Caco-2 (cell line): ENCODE data around the gene CRYBB2. TPM values are rescaled to one million over a fixed set of nuclear protein-coding genes. Genes with fewer than 3 reads are reported as not detected.

ENCODE experiments used
- BruUV-seq: library from RNA; stranded (reverse); fragments of 400-500 nt; replicated peaks from 2 replicates; lab custom pipeline; 2021; lab: Mats Ljungman, UMichigan
- CTCF ChIA-PET: fragments of 300-600 bp; sonication (Branson Sonifier 250); formaldehyde crosslinking; loops from one replicate; lab custom pipeline; 2022; ENCODE audit warnings: antibody characterized with exemption; lab: Charles Lee
- POLR2A ChIA-PET: fragments of 300-600 bp; sonication (Branson Sonifier 250); formaldehyde crosslinking; loops from one replicate; lab custom pipeline; 2022; ENCODE audit warnings: antibody characterized with exemption; lab: Charles Lee
- DNase-seq, 2 experiments: peaks; one replicate each; pipeline versions ENCODE4 v3.0.0 to v3.0.0-alpha.2; 2020 to 2022
- H3K27me3 ChIP-seq: replicated peaks from 2 replicates; pipeline ENCODE4 v1.6.0; 2011; ENCODE audit warnings: low read length; ENCODE audit not compliant: control insufficient read depth, insufficient read depth
- H3K36me3 ChIP-seq: 2 replicates; pipeline ENCODE4 v1.5.1; 2011; ENCODE audit warnings: low read length; ENCODE audit not compliant: control insufficient read depth, insufficient read depth
- H3K4me1 ChIP-seq: fragments of 250-450 bp; sonication (Bioruptor Pico); 2 replicates; pipeline ENCODE4 v1.5.1; 2020; ENCODE audit warnings: mild to moderate bottlenecking
- H3K4me3 ChIP-seq: 2 replicates; pipeline ENCODE4 v1.5.1; 2011; ENCODE audit warnings: low read depth, mild to moderate bottlenecking, control low read depth, low read length
- H3K9me3 ChIP-seq: fragments of 250-450 bp; sonication (Bioruptor Pico); 2 replicates; pipeline ENCODE4 v1.5.1; 2020; ENCODE audit warnings: mild to moderate bottlenecking, moderate library complexity
- H3K27ac Mint-ChIP-seq: one replicate; pipeline ENCODE4 v1.8.0; 2022; ENCODE audit warnings: mixed read lengths; ENCODE audit not compliant: unreplicated experiment
- H3K27me3 Mint-ChIP-seq: one replicate; pipeline ENCODE4 v1.8.0; 2022; ENCODE audit warnings: mixed read lengths; ENCODE audit not compliant: insufficient read depth, unreplicated experiment
- H3K36me3 Mint-ChIP-seq: one replicate; pipeline ENCODE4 v1.8.0; 2022; ENCODE audit warnings: mild to moderate bottlenecking, mixed read lengths; ENCODE audit not compliant: insufficient read depth, unreplicated experiment
- H3K4me1 Mint-ChIP-seq: one replicate; pipeline ENCODE4 v1.8.0; 2022; ENCODE audit warnings: low read depth, mixed read lengths; ENCODE audit not compliant: unreplicated experiment
- H3K4me3 Mint-ChIP-seq: one replicate; pipeline ENCODE4 v1.8.0; 2022; ENCODE audit warnings: mild to moderate bottlenecking, moderate library complexity, mixed read lengths; ENCODE audit not compliant: unreplicated experiment
- H3K9me3 Mint-ChIP-seq: one replicate; pipeline ENCODE4 v1.8.0; 2022; ENCODE audit warnings: mixed read lengths; ENCODE audit not compliant: unreplicated experiment
- intact Hi-C: fragments of 100-400 bp; cut with micrococcal nuclease; formaldehyde crosslinking; loops from one replicate; pipeline ENCODE4 v1.10.0; 2022; ENCODE audit not compliant: unreplicated experiment
- total RNA-seq: library from RNA; stranded (reverse); gene quantifications from 2 replicates; pipeline ENCODE4 v1.2.3, GENCODE V29; 2022
- TF ChIP-seq, protein P1 (sequence below), 2 experiments: fragments of 200-600 bp in 1 of 2; IDR thresholded peaks; 1 replicate in 1 of 2; 2 replicates in 1 of 2; pipeline versions ENCODE4 v1.5.1 to v1.8.0; 2011 to 2022; ENCODE audit warnings: antibody characterized with exemption in 1 of 2, control low read depth in 1 of 2, inconsistent platforms in 1 of 2, low read depth in 1 of 2, low read length in 1 of 2, mild to moderate bottlenecking in 1 of 2, moderate library complexity in 1 of 2; ENCODE audit not compliant: insufficient read depth in 1 of 2, severe bottlenecking in 1 of 2, unreplicated experiment in 1 of 2

Gene CRYBB2
- total RNA-seq, 1 experiment from 2014 or later = not detected

DNA sequence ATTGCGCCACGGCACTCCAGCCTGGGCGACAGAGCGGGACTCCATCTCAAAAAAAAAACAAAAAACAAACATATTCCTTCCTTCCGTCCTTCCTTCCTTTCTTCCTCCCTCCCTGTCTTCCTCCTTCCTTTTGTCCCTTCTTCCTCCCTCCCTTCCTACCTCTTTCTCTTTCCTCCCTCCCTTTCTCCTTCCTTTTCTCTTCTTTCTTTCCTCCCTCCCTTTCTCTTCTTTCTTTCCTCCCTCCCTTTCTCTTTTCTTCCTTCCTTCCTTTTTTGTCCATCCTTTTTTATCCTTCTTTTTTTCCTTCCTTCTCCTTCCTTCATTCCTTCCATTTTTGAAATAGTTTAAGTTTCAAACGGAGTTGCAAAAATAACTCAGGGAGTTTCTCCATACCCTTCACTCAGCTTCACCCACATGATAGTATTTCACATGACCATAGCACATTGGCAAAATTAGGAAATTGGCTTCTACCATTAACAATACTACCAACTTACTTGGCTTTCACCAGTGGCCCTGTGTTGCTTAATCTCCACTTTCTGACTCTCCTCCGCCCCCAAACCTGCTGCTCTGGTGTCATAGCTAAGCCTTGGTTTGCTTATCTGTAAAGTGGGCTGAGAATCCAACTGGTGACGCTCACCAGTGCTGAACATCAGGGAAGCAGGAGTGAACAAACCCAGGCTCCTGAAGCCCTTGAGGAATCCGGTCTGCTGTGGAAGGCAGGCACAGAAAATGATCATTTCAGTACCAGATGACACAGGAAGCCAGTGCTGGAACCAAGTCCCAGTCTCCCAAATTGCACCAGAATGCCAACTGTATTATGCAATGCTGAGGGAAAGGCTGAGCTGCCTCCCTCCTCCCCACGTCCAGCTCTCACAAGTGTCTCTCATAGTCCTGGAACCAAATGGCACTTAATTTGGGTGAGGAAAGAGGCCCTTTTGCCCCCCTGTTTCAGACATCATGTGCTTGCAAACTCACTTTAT lies 37.0 kb upstream of the CRYBB2 start:
- no peak overlapping the region for H3K4me3 ChIP-seq
- TF ChIP-seq, protein P1, sequence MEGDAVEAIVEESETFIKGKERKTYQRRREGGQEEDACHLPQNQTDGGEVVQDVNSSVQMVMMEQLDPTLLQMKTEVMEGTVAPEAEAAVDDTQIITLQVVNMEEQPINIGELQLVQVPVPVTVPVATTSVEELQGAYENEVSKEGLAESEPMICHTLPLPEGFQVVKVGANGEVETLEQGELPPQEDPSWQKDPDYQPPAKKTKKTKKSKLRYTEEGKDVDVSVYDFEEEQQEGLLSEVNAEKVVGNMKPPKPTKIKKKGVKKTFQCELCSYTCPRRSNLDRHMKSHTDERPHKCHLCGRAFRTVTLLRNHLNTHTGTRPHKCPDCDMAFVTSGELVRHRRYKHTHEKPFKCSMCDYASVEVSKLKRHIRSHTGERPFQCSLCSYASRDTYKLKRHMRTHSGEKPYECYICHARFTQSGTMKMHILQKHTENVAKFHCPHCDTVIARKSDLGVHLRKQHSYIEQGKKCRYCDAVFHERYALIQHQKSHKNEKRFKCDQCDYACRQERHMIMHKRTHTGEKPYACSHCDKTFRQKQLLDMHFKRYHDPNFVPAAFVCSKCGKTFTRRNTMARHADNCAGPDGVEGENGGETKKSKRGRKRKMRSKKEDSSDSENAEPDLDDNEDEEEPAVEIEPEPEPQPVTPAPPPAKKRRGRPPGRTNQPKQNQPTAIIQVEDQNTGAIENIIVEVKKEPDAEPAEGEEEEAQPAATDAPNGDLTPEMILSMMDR (IDR thresholded peaks at IDR 0.05; ENCODE audit: insufficient read depth in 1 of 2, low read depth in 1 of 2, low read length in 1 of 2, severe bottlenecking in 1 of 2, unreplicated experiment in 1 of 2) = no peak
- Mint-ChIP-seq H3K4me3 (no peak overlapping the region), H3K27ac (no peak overlapping the region), H3K27me3 (no peaks in the 10 kb centered on the region), H3K4me1 (no peaks in the 10 kb centered on the region), H3K9me3 (no peaks in the 10 kb centered on the region), H3K36me3 (peaks cover 37% of the 10 kb centered on the region)
- POLR2A ChIA-PET = no interaction called here
- intact Hi-C loops = no loop called here
- DNase-seq = no peak
- no peaks in the 10 kb centered on the region for H3K27me3 ChIP-seq
- peaks cover 2% of the 10 kb centered on the region for H3K36me3 ChIP-seq
- CTCF ChIA-PET = no interaction called here
- no TSS peak for BruUV-seq
- no peaks in the 10 kb centered on the region for H3K4me1 ChIP-seq
- H3K9me3 ChIP-seq = no peaks in the 10 kb centered on the region

DNA sequence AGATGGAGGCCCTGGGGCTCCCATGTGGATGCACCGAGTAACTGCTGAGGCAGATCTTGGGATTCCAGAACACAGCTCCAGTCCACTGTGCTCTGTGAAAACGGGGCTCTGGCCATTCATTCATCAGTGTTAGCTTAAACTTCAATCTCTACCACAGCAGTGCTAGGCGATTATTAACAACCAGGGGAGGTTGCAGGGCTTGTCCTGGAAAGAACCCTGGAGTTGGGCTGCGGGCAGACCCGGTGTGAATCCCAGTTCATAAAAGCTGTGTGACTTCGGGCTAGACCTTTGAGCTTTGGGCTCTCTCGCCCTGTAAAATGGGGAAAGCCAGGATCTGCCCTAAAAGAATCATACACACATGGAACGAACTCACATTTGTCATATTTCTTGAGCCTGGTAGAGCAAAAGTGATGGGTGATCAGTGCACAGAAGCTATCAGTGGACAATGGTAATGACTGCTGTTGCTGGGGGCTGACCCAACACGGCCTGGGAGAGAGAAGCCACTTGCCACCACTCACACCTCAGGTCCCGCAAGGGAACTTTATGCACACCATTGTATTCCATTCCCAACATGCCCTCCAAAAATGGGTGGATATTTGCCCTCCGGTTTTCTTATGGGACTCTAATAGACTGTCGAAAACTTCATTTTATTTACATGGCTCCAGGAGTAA lies 35.4 kb upstream of the CRYBB2 start:
- Histone ChIP-seq H3K4me3 (no peak overlapping the region), H3K36me3 (peaks cover 2% of the 10 kb centered on the region), H3K9me3 (no peaks in the 10 kb centered on the region), H3K27me3 (no peaks in the 10 kb centered on the region), H3K4me1 (no peaks in the 10 kb centered on the region)
- Mint-ChIP-seq H3K9me3 (no peaks in the 10 kb centered on the region), H3K36me3 (peaks cover 28% of the 10 kb centered on the region), H3K27ac (no peak overlapping the region), H3K4me3 (no peak overlapping the region), H3K4me1 (no peaks in the 10 kb centered on the region), H3K27me3 (no peaks in the 10 kb centered on the region)
- POLR2A ChIA-PET = no interaction called here
- BruUV-seq = no TSS peak
- DNase-seq = no peak
- intact Hi-C loops = no loop called here
- CTCF ChIA-PET = interaction anchor here (0.6 to 0.7 kb wide), 2 partner anchors 73 to 148 kb away, joined by 3 read pairs; no protein-coding TSS in a partner anchor
- TF ChIP-seq, protein P1 (IDR thresholded peaks at IDR 0.05; ENCODE audit: insufficient read depth in 1 of 2, low read depth in 1 of 2, low read length in 1 of 2, severe bottlenecking in 1 of 2, unreplicated experiment in 1 of 2) = no peak

DNA sequence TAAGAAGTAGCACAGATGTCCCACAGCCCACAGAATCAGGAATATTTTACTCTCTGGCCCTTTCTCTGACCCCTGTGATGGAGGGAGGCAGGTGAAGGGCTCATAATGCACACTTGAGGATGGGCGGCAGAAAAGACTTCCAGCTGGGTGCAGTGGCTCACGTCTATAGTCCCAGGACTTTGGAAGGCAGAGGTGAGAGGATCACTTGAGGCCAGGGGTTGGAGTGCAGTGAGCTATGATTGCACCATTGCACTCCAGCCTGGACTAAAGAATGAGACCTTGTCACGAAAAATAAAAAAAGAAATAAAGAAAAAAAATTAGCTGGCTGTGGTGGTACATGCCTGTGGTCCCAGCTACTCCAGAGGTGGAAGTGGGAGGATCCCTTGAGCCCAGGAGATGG lies 33.3 kb upstream of the CRYBB2 start:
- H3K4me3 Mint-ChIP-seq = no peak overlapping the region
- H3K27me3 Mint-ChIP-seq = no peaks in the 10 kb centered on the region
- intact Hi-C loops = no loop called here
- H3K36me3 ChIP-seq = peaks cover 2% of the 10 kb centered on the region
- no peaks in the 10 kb centered on the region for H3K9me3 Mint-ChIP-seq
- H3K4me1 Mint-ChIP-seq = no peaks in the 10 kb centered on the region
- H3K9me3 ChIP-seq = no peaks in the 10 kb centered on the region
- H3K27me3 ChIP-seq = no peaks in the 10 kb centered on the region
- H3K4me1 ChIP-seq = no peaks in the 10 kb centered on the region
- peaks cover 33% of the 10 kb centered on the region for H3K36me3 Mint-ChIP-seq
- TF ChIP-seq, protein P1 (IDR thresholded peaks at IDR 0.05; ENCODE audit: insufficient read depth in 1 of 2, low read depth in 1 of 2, low read length in 1 of 2, severe bottlenecking in 1 of 2, unreplicated experiment in 1 of 2) = no peak
- ChIA-PET CTCF (interaction anchor here (0.7 kb wide), 1 partner anchor 33 kb away, joined by 3 read pairs; no protein-coding TSS in a partner anchor), POLR2A (no interaction called here)
- H3K4me3 ChIP-seq = no peak overlapping the region
- H3K27ac Mint-ChIP-seq = no peak overlapping the region
- BruUV-seq = no TSS peak
- no peak for DNase-seq
